D341Med (cell line): ENCODE results near the gene PCNX4.

Experiments used
- DNase-seq: peaks from one replicate; pipeline ENCODE4 v3.0.0; 2012; ENCODE audit warnings: low spot score

The PCNX4 gene

GRCh38 chr14:60206249-60206670 is 114.5 kb downstream of the PCNX4 start:
- DNase-seq, result no peak

DNA sequence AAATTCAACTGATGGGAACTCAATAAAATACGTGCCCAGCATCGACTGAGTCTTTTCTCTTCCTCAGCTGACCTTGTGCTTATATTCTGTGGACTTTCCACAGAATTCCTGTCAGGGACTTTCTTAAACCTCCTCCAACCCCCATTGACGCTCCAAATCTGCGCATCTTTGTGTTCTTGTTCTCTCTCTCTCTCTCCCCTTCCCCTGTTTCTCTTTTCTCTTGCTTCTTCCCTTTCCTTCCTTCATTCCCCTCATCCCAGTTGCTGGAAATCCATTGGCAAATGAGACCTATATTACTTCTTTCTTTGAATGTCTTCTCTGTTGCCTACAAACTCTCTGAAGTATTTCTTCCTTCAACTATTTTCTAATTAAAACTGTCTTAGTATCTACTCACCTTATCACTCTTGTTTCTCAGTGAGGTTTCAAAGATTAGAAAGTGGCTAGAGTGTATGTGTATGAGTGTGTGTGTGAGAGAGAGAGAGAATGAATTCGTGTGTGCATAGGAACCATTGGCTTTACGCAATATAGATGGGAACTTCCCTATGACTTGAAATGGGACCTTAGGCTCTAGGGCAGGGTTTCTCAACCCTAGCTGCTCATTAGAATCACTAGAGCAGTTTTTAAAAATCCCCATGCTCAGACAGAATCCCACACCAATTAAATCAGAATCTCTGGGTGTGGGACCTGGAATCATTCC is 115.3 kb downstream of the PCNX4 start:
- DNase-seq, result no peak

- DNase-seq, result no peak
Measured at GRCh38 chr14:60210703-60211102, 119.0 kb downstream of the PCNX4 start.

DNA sequence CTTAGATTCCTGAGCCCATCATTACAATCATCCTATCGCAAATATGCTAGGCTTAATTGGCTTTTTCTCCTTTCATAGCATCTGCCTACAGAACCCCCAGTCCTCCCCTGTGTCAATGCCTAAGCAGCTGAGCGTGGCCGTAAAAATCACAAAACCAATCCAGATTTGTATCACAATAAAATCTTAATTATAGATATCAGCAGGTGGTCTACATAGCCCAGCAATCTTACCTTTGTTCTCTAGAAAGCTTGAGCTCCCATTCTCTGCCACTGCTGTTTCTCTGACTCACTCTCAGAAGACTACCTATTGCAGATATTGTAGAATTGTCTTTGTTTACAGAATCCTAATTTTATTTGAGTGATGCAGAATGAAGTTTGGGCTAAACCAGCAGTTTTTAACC is 119.4 kb downstream of the PCNX4 start:
- DNase-seq, result no peak

- no peak for DNase-seq
Measured at GRCh38 chr14:60212503-60213371, 121.0 kb downstream of the PCNX4 start.

DNA sequence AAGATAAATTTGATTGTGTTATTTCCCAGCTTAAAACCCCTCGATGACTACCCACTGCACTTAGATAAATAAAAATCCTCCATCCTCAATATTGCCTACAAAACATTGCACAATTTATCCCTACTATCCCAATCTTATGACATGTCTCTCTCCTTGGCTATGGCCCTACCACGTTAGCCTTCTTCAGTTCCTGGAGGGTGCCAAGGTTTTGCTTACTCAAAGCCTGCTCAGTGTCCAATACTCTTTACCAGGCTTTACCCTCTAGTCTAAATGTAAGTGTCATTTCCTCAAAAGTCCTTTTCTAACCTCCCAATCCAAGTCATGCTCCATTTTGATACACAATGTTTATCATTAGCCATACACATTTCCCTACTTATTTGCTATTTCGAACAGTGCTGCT is 122.3 kb downstream of the PCNX4 start:
- no peak for DNase-seq

DNA sequence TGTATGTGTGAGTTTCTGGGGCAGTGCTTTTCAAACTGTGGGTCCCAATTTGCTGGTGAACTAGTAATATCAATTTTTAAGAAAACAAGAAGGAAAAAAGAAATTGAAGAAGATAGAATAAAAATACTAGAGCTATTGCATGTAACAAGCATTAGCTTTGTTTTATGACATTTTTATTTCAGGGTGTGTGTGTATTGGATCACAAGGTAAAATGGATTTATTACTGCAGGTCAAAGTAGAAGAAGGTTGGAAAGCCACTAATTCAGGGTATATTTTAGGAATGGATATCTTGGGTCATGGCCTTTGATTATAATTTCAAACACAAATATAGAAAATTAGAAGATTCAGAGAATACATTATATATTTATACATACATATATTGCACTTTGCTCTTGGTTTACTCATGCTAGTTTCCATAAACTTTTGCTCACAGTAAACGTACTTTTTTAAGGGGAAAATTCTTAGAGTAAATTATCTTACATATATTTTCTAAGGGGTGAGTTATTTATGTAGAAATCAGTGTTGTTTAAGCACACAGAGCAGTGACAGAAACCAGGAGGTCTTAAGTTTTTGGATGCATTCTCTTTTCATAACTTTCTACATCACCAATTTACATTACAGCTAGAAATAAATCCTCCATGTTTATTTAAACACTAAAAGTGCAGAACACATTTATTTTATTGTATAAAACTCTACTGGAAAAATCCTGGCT is 122.8 kb downstream of the PCNX4 start:
- DNase-seq, result no peak

DNA sequence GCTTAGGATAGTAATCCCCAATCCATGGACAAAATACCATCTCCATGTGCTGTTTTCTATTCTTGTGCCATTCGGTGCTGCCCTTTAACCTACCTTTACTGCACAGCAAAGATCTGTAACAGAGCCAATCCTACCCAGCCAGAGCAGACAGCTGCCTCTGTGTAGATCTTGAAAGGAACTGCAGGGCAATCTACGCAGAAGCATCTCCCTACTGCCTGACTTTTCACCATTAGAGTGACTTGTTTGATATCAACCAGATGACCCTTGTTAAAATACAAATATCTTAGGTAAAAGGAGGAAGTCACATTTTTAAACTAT is 123.4 kb downstream of the PCNX4 start:
- no peak for DNase-seq

- no peak for DNase-seq
Measured at GRCh38 chr14:60215520-60216420, 124.0 kb downstream of the PCNX4 start.

- no peak for DNase-seq
Measured at GRCh38 chr14:60217713-60218112, 126.0 kb downstream of the PCNX4 start.
